H9 (cell line): Measurements from ENCODE around the gene WDR59. TPM values are rescaled to one million over a fixed set of nuclear protein-coding genes. Genes with fewer than 3 reads are reported as not detected.

Source experiments
- DNase-seq: peaks from one replicate; pipeline ENCODE4 v3.0.0-alpha.2; 2017
- H2AFZ ChIP-seq: one replicate; pipeline ENCODE4 v1.6.1; 2013; ENCODE audit warnings: mild to moderate bottlenecking, low read length, control low read depth, moderate library complexity
- H2AK5ac ChIP-seq: 2 replicates; pipeline ENCODE4 v1.6.1; 2013; ENCODE audit warnings: low read length, control low read depth, mixed read lengths; ENCODE audit not compliant: insufficient read length
- H2BK120ac ChIP-seq: one replicate; pipeline ENCODE4 v1.6.1; 2013; ENCODE audit warnings: low read depth, mild to moderate bottlenecking, low read length, control low read depth, inconsistent platforms; ENCODE audit not compliant: poor library complexity, severe bottlenecking
- H2BK12ac ChIP-seq: 2 replicates; pipeline ENCODE4 v1.6.1; 2013; ENCODE audit warnings: low read length, control low read depth, mixed read lengths, low read depth; ENCODE audit not compliant: insufficient read length
- H2BK15ac ChIP-seq: 2 replicates; pipeline ENCODE4 v1.6.1; 2013; ENCODE audit warnings: low read depth, low read length, control low read depth
- H2BK20ac ChIP-seq: one replicate; pipeline ENCODE4 v1.6.1; 2013; ENCODE audit warnings: low read depth, mild to moderate bottlenecking, low read length, control low read depth, inconsistent platforms; ENCODE audit not compliant: poor library complexity, severe bottlenecking
- H2BK5ac ChIP-seq: 2 replicates; pipeline ENCODE4 v1.6.1; 2013; ENCODE audit warnings: low read length, control low read depth, mixed read lengths; ENCODE audit not compliant: insufficient read length
- H3K14ac ChIP-seq: 2 replicates; pipeline ENCODE4 v1.6.1; 2013; ENCODE audit warnings: low read length, control low read depth; ENCODE audit not compliant: insufficient read depth
- H3K18ac ChIP-seq: 2 replicates; pipeline ENCODE4 v1.6.1; 2013; ENCODE audit warnings: low read depth, mild to moderate bottlenecking, mixed read lengths, low read length, control low read depth; ENCODE audit not compliant: insufficient read length
- H3K23ac ChIP-seq: 2 replicates; pipeline ENCODE4 v1.6.1; 2013; ENCODE audit warnings: low read length, control low read depth, mixed read lengths, low read depth; ENCODE audit not compliant: insufficient read length
- H3K23me2 ChIP-seq: 2 replicates; pipeline ENCODE4 v1.6.1; 2013; ENCODE audit warnings: low read depth, mild to moderate bottlenecking, mixed read lengths, low read length, control low read depth; ENCODE audit not compliant: insufficient read length, poor library complexity, severe bottlenecking
- H3K27ac ChIP-seq: 2 replicates; pipeline ENCODE4 v1.5.1; 2013; ENCODE audit warnings: low read length, control low read depth, mixed read lengths, low read depth; ENCODE audit not compliant: insufficient read length
- H3K27me3 ChIP-seq: 2 replicates; pipeline ENCODE4 v1.6.1; 2013; ENCODE audit warnings: low read length, control low read depth, inconsistent platforms; ENCODE audit not compliant: insufficient read depth
- H3K4ac ChIP-seq: 2 replicates; pipeline ENCODE4 v1.6.1; 2013; ENCODE audit warnings: low read depth, mild to moderate bottlenecking, control low read depth, inconsistent platforms, low read length, moderate library complexity
- H3K4me1 ChIP-seq: 2 replicates; pipeline ENCODE4 v1.6.1; 2013; ENCODE audit warnings: low read length, control low read depth, inconsistent platforms; ENCODE audit not compliant: insufficient read depth
- H3K4me2 ChIP-seq: 2 replicates; pipeline ENCODE4 v1.6.1; 2013; ENCODE audit warnings: low read length, control low read depth, mixed read lengths; ENCODE audit not compliant: insufficient read length, insufficient read depth
- H3K56ac ChIP-seq: 2 replicates; pipeline ENCODE4 v1.6.1; 2013; ENCODE audit warnings: low read depth, mild to moderate bottlenecking, mixed read lengths, low read length, control low read depth; ENCODE audit not compliant: insufficient read length
- H3K79me1 ChIP-seq: 2 replicates; pipeline ENCODE4 v1.6.1; 2013; ENCODE audit warnings: low read depth, mild to moderate bottlenecking, moderate library complexity, low read length, control low read depth, inconsistent platforms; ENCODE audit not compliant: insufficient read depth, poor library complexity, severe bottlenecking
- H3K79me2 ChIP-seq: 2 replicates; pipeline ENCODE4 v1.6.1; 2013; ENCODE audit warnings: low read length, control low read depth, inconsistent platforms; ENCODE audit not compliant: insufficient read depth
- H3K9ac ChIP-seq: 2 replicates; pipeline ENCODE4 v1.6.1; 2013; ENCODE audit warnings: low read length, control low read depth, mixed read lengths; ENCODE audit not compliant: insufficient read length; ENCODE audit errors: extremely low read depth
- H3K9me3 ChIP-seq: one replicate; pipeline ENCODE4 v1.6.1; 2013; ENCODE audit warnings: low read depth, low read length, inconsistent platforms; ENCODE audit not compliant: control insufficient read depth
- H3T11ph ChIP-seq: one replicate; pipeline ENCODE4 v1.6.1; 2013; ENCODE audit warnings: mild to moderate bottlenecking, low read length, control low read depth, inconsistent platforms
- H4K20me1 ChIP-seq: one replicate; pipeline ENCODE4 v1.6.1; 2013; ENCODE audit not compliant: control insufficient read depth, insufficient read length, insufficient read depth
- H4K5ac ChIP-seq: 2 replicates; pipeline ENCODE4 v1.6.1; 2013; ENCODE audit warnings: low read depth, mild to moderate bottlenecking, mixed read lengths, low read length, control low read depth; ENCODE audit not compliant: insufficient read length
- H4K8ac ChIP-seq: replicated peaks from 2 replicates; pipeline ENCODE4 v1.6.1; 2013; ENCODE audit warnings: low read length, control low read depth, mixed read lengths, low read depth; ENCODE audit not compliant: insufficient read length
- H4K91ac ChIP-seq: 2 replicates; pipeline ENCODE4 v1.6.1; 2013; ENCODE audit warnings: low read depth, mild to moderate bottlenecking, moderate library complexity, mixed read lengths, low read length, control low read depth; ENCODE audit not compliant: insufficient read length
- H3K27ac Mint-ChIP-seq, 3 experiments: 2 replicates in 2 of 3; 3 replicates in 1 of 3; pipeline ENCODE4 v1.8.0; 2020 to 2021; ENCODE audit warnings: mixed read lengths in 3 of 3, mild to moderate bottlenecking in 1 of 3, moderate library complexity in 1 of 3
- H3K27me3 Mint-ChIP-seq: 2 replicates; pipeline ENCODE4 v1.8.0; 2021; ENCODE audit warnings: low read depth, mild to moderate bottlenecking, moderate library complexity, mixed read lengths
- H3K36me3 Mint-ChIP-seq, 3 experiments: 2 replicates in 2 of 3; 3 replicates in 1 of 3; pipeline ENCODE4 v1.8.0; 2020 to 2021; ENCODE audit warnings: low read depth in 3 of 3, mixed read lengths in 3 of 3; ENCODE audit not compliant: insufficient read depth in 1 of 3
- H3K4me1 Mint-ChIP-seq, 2 experiments: 2 replicates each; pipeline ENCODE4 v1.8.0; 2020; ENCODE audit warnings: mixed read lengths in 2 of 2
- H3K4me3 Mint-ChIP-seq, 2 experiments: 2 replicates in 1 of 2; 3 replicates in 1 of 2; pipeline ENCODE4 v1.8.0; 2020 to 2021; ENCODE audit warnings: mild to moderate bottlenecking in 2 of 2, mixed read lengths in 2 of 2, moderate library complexity in 1 of 2
- H3K9me3 Mint-ChIP-seq, 2 experiments: 2 replicates in 1 of 2; 3 replicates in 1 of 2; pipeline ENCODE4 v1.8.0; 2020; ENCODE audit warnings: mild to moderate bottlenecking in 2 of 2, mixed read lengths in 2 of 2, moderate library complexity in 1 of 2
- CTCF ChIP-seq: fragments of 200-600 bp; sonication (generic); conservative IDR thresholded peaks from 3 replicates; pipeline ENCODE4 v1.8.0; 2021; ENCODE audit warnings: antibody characterized with exemption, mild to moderate bottlenecking
- WGBS: extraction: QIAGEN DNeasy Blood & Tissue Kit; methylation state at CpG from one replicate; pipeline ENCODE4 v1.1.7; 2013; ENCODE audit warnings: missing lambda C conversion rate, low lambda C conversion rate, mixed read lengths; ENCODE audit not compliant: insufficient read length; ENCODE audit errors: extremely low coverage; 5-methylcytosine and 5-hydroxymethylcytosine counted together
- total RNA-seq: library from RNA; stranded (reverse); gene quantifications from 2 replicates; pipeline ENCODE4 v1.2.1, GENCODE V29; 2021

WDR59 gene
- total RNA-seq, 1 experiment from 2014 or later, result 97.5 TPM

GRCh38 chr16:74950511-74950910 is 34.4 kb downstream of the WDR59 start:
- no peak overlapping the region for H3K27ac ChIP-seq
- no peak for TF ChIP-seq CTCF
- no peak overlapping the region for H4K5ac ChIP-seq
- no peak overlapping the region for H2BK12ac ChIP-seq
- H3K4me3 Mint-ChIP-seq, result no peak overlapping the region
- H3K9me3 ChIP-seq, result no peaks in the 10 kb centered on the region
- H3K79me1 ChIP-seq, result no peaks in the 10 kb centered on the region
- DNase-seq, result no peak
- no peak overlapping the region for H3T11ph ChIP-seq
- H3K9ac ChIP-seq, result no peak overlapping the region
- WGBS, result no CpG with 5 or more reads among the region's 7 CpGs
- H4K20me1 ChIP-seq, result no peaks in the 10 kb centered on the region
- H3K4me1 ChIP-seq, result no peaks in the 10 kb centered on the region
- H3K27me3 ChIP-seq, result no peaks in the 10 kb centered on the region
- H3K4ac ChIP-seq, result no peak overlapping the region
- no peak overlapping the region for H3K4me2 ChIP-seq
- H3K27ac Mint-ChIP-seq, result peak overlapping the region in 2 of 3 experiments; percentile 49 to 54; a peak in 1 of 7 replicates
- H4K8ac ChIP-seq, result no peak overlapping the region
- no peak overlapping the region for H2AFZ ChIP-seq
- H2BK5ac ChIP-seq, result no peak overlapping the region
- no peak overlapping the region for H3K14ac ChIP-seq
- no peak overlapping the region for H2AK5ac ChIP-seq
- no peaks in the 10 kb centered on the region for H3K9me3 Mint-ChIP-seq
- H4K91ac ChIP-seq, result no peak overlapping the region
- H3K79me2 ChIP-seq, result no peaks in the 10 kb centered on the region
- H3K56ac ChIP-seq, result no peak overlapping the region
- H2BK15ac ChIP-seq, result no peak overlapping the region
- peaks cover 32 to 91% (median 71%) of the 10 kb centered on the region in 3 experiments for H3K36me3 Mint-ChIP-seq
- no peak overlapping the region for H3K18ac ChIP-seq
- no peak overlapping the region for H2BK20ac ChIP-seq
- H3K27me3 Mint-ChIP-seq, result no peaks in the 10 kb centered on the region
- H2BK120ac ChIP-seq, result no peak overlapping the region
- H3K23ac ChIP-seq, result no peak overlapping the region
- H3K4me1 Mint-ChIP-seq, result no peaks in the 10 kb centered on the region
- H3K23me2 ChIP-seq, result no peaks in the 10 kb centered on the region
